PC-9 (cell line): ENCODE measurements around the gene MPC2.

Experiments used
- CTCF ChIP-seq: fragments of 200-600 bp; sonication (generic); conservative IDR thresholded peaks from 2 replicates; pipeline ENCODE4 v1.6.1; 2017; ENCODE audit warnings: mixed run types, antibody characterized with exemption, mild to moderate bottlenecking, moderate library complexity
- EZH2 ChIP-seq: fragments of 200-600 bp; sonication (generic); IDR thresholded peaks from 2 replicates; pipeline ENCODE4 v1.8.0; 2017; ENCODE audit warnings: antibody characterized with exemption, low read depth

GRCh38 chr1:167878372-167879160 is 58.3 kb downstream of the MPC2 start:
- TF ChIP-seq CTCF (no peak), EZH2 (no peak)
